Gastroesophageal sphincter (tissue), 4 donors: Measurements from ENCODE around the gene TFB1M. TPM values are rescaled to one million over a fixed set of nuclear protein-coding genes. Genes with fewer than 3 reads are reported as not detected.
A peak's percentile ranks its signal among the peaks of the same experiment; 100 is the strongest.

ENCODE experiments used
- ATAC-seq: fragments of 150-250 bp; one replicate; pipeline ENCODE4 v1.9.1; 2016; ENCODE audit warnings: mild to moderate bottlenecking, moderate library complexity
- H3K27ac ChIP-seq, 4 donors: fragments of 200-600 bp; sonication (generic) in 3 of 4; 1 replicate in 3 of 4; 2 replicates in 1 of 4; pipeline ENCODE4 v1.5.1; 2016 to 2019
- H3K27me3 ChIP-seq: fragments of 200-600 bp; sonication (generic); one replicate; pipeline ENCODE4 v1.5.1; 2019
- H3K36me3 ChIP-seq, 2 donors: fragments of 200-600 bp; sonication (generic); one replicate each; pipeline ENCODE4 v1.5.1; 2019; ENCODE audit warnings: control low read depth in 1 of 2
- H3K4me1 ChIP-seq, 3 donors: fragments of 200-600 bp; sonication (generic); 1 replicate in 2 of 3; 2 replicates in 1 of 3; pipeline ENCODE4 v1.5.1; 2016 to 2019; ENCODE audit warnings: control low read depth in 2 of 3
- H3K4me3 ChIP-seq, 2 donors: fragments of 200-600 bp; sonication (generic); one replicate each; pipeline ENCODE4 v1.5.1; 2019; ENCODE audit warnings: mild to moderate bottlenecking in 1 of 2, moderate library complexity in 1 of 2
- H3K9me3 ChIP-seq, 3 donors: fragments of 200-600 bp; sonication (generic); one replicate each; pipeline ENCODE4 v1.5.1; 2017 to 2019; ENCODE audit warnings: control low read depth in 2 of 3
- CTCF ChIP-seq, 4 experiments: fragments of 200-600 bp in 2 of 4; fragments of 450-650 bp in 2 of 4; sonication (generic) in 1 of 4; IDR thresholded peaks; one replicate each; pipeline ENCODE4 v1.5.1; 2017 to 2019; ENCODE audit warnings: antibody characterized with exemption in 4 of 4, mild to moderate bottlenecking in 2 of 4, moderate library complexity in 2 of 4
- EP300 ChIP-seq: sonication (generic); formaldehyde crosslinking; IDR thresholded peaks from one replicate; pipeline ENCODE4 v1.6.1; 2017; ENCODE audit warnings: antibody characterized with exemption, mild to moderate bottlenecking
- POLR2A ChIP-seq, 2 donors: fragments of 450-650 bp; IDR thresholded peaks; one replicate each; pipeline ENCODE4 v1.6.1; 2017; ENCODE audit warnings: antibody characterized with exemption in 2 of 2, mild to moderate bottlenecking in 2 of 2, moderate library complexity in 1 of 2
- POLR2AphosphoS5 ChIP-seq: sonication (generic); formaldehyde crosslinking; IDR thresholded peaks from one replicate; pipeline ENCODE4 v1.6.1; 2017; ENCODE audit warnings: antibody characterized with exemption
- WGBS, 2 donors: methylation state at CpG; one replicate each; pipeline ENCODE4 v1.1.5; 2018; ENCODE audit warnings: low coverage in 1 of 2; 5-methylcytosine and 5-hydroxymethylcytosine counted together
- total RNA-seq, 4 donors: library from RNA; depleted of rRNA; stranded (reverse); fragments of >200 nt; gene quantifications; one replicate each; pipeline ENCODE4 v1.1.0, GENCODE V29; 2016

Gene TFB1M
- total RNA-seq, 4 donors from 2014 or later = 6.7 to 16.4 (median 12.5) TPM

GRCh38 chr6:155287762-155288161, 26.5 kb downstream of the TFB1M start:
- 73 to 77% methylated on average over 2 of the region's 2 CpGs for WGBS, 2 donors
- Histone ChIP-seq H3K27me3 (no peaks in the 10 kb centered on the region), H3K4me1 (no peaks in the 10 kb centered on the region), H3K36me3 (peaks cover 0 to 52% of the 10 kb centered on the region in 2 donors), H3K27ac (no peak overlapping the region), H3K4me3 (no peak overlapping the region), H3K9me3 (no peaks in the 10 kb centered on the region)
- no peak for TF ChIP-seq POLR2AphosphoS5
- no peak for TF ChIP-seq POLR2A (IDR thresholded peaks at IDR 0.05)
- TF ChIP-seq CTCF (IDR thresholded peaks at IDR 0.05) = no peak
- ATAC-seq = no peak

GRCh38 chr6:155284775-155285174, 29.5 kb downstream of the TFB1M start:
- Histone ChIP-seq H3K9me3 (no peaks in the 10 kb centered on the region), H3K27ac (no peak overlapping the region), H3K36me3 (peaks cover 0 to 34% of the 10 kb centered on the region in 2 donors), H3K4me3 (no peak overlapping the region), H3K4me1 (peaks cover 0 to 9% (median 0%) of the 10 kb centered on the region in 3 donors), H3K27me3 (no peaks in the 10 kb centered on the region)
- TF ChIP-seq POLR2AphosphoS5 = no peak
- TF ChIP-seq POLR2A (IDR thresholded peaks at IDR 0.05) = no peak
- TF ChIP-seq CTCF (IDR thresholded peaks at IDR 0.05) = no peak
- TF ChIP-seq EP300 = no peak
- WGBS, 2 donors = 82 to 95% methylated on average over 3 to 4 of the region's 4 CpGs
- no peak for ATAC-seq

GRCh38 chr6:155278319-155279049, 35.8 kb downstream of the TFB1M start:
- Histone ChIP-seq H3K36me3 (peaks cover 0 to 8% of the 10 kb centered on the region in 2 donors), H3K27ac (no peak overlapping the region), H3K9me3 (no peaks in the 10 kb centered on the region), H3K4me3 (no peak overlapping the region), H3K4me1 (peaks cover 7 to 40% (median 9%) of the 10 kb centered on the region in 3 donors), H3K27me3 (no peaks in the 10 kb centered on the region)
- ATAC-seq = no peak
- WGBS, 2 donors = 82 to 100% methylated on average over 2 to 5 of the region's 5 CpGs
- TF ChIP-seq CTCF (IDR thresholded peaks at IDR 0.05) (no peak), EP300 (no peak), POLR2A (IDR thresholded peaks at IDR 0.05) (no peak), POLR2AphosphoS5 (no peak)

- peaks cover 20 to 49% (median 21%) of the 10 kb centered on the region in 3 donors for H3K4me1 ChIP-seq
- no peaks in the 10 kb centered on the region for H3K9me3 ChIP-seq
- H3K4me3 ChIP-seq = no peak overlapping the region
- no peaks in the 10 kb centered on the region for H3K27me3 ChIP-seq
- no peak for ATAC-seq
- H3K27ac ChIP-seq = peak overlapping the region in 2 of 4 donors; percentile 25 to 72
- peaks cover 0 to 8% of the 10 kb centered on the region in 2 donors for H3K36me3 ChIP-seq
- TF ChIP-seq POLR2A (IDR thresholded peaks at IDR 0.05) (no peak), POLR2AphosphoS5 (no peak), CTCF (IDR thresholded peaks at IDR 0.05) (no peak)
These were observed 37.6 kb downstream of the TFB1M start for GRCh38 chr6:155276638-155277037.
